Inflammatory macrophage treated with lipopolysaccharide for 1 hour (primary cell): ENCODE data around the gene PITPNM2.
"Not testable (repeated sequence)": the region's sequence is repeated elsewhere in the genome, so short reads cannot be mapped to it uniquely, and the experiment has no call there.

Experiments used
- DNase-seq, 2 donors: peaks; one replicate each; pipeline ENCODE4 v3.0.0-alpha.2; 2020 to 2022

The PITPNM2 gene

DNA sequence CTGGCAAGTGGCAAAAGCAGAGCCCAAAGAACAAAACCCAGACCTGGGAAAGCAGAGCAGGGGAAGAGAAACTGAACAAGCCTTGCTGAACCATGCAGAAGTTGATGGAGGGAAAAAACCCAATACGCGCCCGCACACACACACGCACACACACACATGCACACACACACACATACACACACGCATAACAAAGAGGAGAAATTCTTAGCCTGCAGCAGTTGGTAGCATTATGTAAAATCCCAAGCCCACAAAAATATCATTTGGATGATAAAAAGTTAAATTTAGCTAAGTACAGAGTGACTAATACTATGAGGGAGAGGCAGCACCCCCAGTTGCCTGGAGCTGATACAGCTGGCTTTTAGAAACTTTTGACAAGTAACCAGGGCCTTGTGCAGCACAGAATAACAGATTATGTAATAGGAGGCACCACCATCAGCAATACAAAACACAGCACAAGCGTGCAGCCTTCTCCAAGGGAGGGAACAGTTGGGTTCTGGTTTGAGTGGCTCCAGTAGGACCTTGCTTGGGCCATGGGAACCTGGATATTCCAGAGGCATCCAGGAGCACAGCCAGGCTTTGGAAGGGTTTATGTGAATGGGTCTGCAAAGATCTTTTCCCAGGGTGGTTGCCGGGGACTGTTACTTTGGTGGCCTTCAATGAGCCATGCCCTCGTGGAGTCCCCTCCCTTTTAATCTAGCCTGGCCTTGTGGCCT, 35.3 kb downstream of the PITPNM2 start:
- DNase-seq = peak in 1 of 2 donors; percentile 21

DNA sequence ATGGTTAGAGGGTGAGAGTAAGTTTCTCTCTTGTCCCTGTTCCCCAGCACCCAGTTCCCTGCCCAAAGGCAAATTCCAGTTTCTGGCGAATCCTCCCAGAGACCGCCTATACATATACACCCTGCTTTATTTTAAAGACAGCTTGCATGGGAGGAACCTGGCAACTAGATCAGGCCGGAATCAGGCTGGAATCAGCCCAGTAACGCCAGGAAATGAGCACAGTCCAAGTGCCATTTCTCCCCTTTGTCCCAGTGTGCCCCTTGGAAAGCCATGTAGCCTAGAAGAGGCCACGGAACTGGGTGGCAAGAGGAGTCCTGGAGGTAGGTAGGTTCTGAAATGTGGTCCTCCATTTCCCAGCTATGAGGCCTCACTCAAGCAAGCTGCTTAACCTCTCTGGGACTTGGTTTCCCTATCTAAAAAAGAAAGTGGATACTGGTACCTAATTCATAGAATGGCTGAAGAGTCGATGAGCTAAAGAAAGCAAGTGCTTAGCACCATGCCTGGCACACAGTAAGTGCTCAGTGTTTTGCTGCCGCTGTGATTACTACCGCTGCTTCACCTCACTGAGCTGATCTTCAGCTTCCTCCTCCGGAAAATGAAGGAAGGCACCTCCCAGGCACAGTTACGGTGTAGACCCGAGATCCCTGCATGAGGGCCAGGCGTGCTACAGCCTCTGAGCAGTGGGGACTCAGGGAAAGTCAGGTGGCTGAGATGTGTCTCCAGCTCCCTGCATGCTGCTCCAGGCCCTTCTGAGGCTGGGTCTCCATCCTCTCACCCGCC, 36.4 kb downstream of the PITPNM2 start:
- DNase-seq = no peak

DNA sequence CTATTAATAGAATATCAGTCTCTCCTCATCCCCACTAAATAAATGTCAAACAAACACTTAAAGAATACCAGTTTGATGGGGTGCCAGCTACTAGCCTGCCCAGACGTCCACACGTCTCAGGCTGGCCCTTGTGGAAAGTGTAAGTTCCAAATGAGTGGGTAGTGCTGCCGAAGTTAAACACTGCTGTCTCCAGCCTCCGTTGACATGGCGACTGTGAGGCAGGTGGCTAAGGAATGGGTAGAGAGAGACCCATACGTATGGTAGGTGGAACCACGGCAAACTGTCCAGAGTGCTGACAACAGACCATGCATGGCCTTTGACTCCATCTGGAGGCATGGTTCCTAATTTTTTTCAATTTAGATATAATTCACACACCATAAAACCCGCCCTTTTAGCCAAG, 37.9 kb downstream of the PITPNM2 start:
- no peak for DNase-seq

DNA sequence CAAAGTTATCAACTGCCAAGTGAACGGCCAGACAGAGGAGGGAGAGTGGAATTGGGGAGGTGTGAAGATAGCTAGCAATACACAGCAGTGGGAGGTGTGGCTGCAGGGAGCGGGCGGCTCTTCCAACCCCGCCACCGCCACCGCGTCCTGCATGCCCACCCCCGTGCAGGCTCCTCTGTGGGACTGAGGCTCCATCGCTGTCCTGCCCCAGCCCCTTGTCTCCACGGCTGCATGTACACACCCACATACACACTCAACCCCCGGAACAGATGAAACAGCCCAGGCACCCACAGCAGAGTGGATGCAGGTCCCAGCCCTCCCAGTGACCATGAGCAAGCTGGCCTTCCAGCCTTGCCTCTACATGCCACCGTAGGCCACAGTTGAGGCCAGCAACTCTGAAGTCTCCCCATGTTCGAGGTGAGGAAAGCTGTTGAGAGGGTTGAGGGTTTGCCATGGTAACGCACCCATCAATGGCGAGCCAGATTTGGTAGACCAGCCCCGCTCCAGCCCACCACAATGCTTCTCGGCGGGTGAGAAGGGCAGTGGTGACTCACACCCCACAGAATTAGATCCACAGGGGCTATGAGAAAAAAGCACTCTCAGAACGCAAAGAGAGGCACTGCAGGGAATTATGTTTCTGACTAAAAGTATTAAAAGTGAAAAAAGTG, 39.3 kb downstream of the PITPNM2 start:
- DNase-seq = no peak

DNA sequence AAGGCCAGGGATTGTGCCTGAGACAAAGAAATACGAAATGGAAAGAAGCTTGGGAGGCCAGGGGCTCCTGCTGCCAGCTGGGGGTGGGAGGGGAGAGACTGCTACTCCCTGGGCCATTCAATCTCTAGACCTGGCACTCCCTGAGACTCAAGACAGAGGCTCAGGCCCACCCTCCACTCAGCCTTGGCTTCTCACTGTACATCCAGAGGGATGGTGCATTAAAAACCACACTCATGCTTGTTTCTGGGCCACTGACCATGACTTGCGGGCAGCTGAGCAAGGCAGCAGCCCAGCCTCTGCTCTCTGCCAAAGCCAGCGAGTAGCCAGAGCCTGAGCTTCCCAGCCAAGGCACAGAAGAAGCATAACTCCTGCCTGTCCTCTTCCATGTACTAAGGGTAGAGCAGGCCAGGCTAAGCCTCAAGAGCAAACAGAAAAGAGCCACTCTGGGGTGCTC, 41.5 kb downstream of the PITPNM2 start:
- no peak for DNase-seq

DNA sequence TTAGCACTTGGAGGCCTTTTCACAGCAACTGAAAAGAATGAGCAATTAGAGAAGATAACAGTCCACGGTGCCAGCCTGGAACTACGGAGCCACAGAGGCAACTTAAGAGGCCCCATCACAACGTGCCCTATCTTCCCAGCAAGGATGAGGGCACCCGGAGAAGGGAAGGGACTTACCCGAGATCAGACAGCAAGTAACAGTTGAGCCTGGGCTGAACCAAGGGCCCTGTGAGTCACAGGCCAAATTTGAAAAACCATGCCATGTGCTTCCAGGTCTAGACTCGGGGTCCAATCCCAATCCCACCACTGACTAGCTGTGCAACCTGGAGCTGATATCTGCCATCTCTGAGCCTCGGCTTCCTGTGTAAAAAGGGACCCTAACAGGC, 42.2 kb downstream of the PITPNM2 start:
- no peak for DNase-seq

DNA sequence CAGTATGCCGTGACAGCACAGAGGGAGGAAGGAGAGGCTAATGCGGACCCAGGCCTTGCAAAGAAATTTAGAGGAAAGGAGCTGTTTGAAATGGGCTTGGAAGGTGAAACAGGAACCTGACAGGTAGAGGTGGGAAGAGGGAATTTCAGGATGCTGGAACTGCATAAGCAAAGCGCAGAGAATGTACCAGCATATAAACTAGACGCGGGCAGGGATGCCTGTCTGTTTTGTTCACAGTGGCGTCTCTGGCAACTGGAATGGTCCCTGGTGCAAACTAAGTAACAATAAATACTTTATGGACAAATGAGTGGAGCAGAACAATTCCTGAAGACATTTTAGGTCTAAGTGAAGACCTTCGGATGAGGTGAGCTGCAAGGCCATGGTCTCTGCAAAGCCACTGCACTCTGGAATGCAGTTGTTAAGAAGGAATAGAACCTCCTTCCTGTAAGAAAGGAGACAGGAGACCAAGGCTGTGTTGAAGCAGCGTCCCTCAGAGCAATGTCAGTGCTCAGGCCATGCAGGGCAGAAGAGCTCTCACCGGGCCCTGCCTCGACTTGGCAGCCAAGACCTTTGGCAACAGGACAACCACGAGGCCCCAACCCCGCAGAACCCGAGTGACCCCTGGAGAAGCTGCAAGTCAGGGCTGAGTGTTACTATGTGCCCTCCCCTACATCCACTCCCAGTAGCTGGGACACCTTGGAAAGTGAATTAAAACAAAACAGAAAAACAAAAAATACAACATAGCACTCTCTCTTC, 42.8 kb downstream of the PITPNM2 start:
- no peak for DNase-seq

DNA sequence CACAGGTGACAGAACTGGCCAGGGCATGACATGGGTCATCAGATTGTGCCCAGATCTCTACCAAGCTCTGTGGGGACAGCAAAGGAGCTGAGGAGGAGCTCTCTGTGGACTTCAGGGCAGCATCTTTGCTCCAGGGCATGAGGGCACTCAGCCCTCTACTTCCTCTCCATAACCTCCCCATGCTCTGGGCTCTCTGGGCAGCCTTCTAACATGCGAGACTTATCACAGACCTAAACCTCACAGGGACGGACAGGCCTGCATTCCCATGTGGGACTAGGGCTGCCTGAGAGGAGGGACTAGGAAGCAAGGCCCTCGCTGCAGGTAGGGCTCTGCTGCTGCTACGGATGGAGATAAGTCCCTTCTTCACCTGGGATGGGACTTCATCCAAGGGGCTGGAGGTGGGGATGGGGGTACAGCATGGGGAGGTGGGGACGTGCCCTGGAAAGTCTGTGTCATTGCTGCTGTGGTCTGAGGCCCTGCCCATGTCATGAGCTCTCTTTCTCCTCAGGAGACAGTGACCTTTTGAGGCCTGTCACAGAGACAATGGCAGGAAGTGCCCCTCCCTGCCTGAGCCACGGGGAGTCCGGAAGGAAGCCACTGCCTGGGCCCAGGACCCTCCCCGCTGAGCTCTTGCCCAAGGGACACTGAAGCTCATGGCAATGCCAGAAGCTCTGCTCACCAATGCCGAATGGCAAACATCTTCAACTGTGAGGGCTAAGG, 44.1 kb downstream of the PITPNM2 start:
- peak; percentile 10 to 36 for DNase-seq

DNA sequence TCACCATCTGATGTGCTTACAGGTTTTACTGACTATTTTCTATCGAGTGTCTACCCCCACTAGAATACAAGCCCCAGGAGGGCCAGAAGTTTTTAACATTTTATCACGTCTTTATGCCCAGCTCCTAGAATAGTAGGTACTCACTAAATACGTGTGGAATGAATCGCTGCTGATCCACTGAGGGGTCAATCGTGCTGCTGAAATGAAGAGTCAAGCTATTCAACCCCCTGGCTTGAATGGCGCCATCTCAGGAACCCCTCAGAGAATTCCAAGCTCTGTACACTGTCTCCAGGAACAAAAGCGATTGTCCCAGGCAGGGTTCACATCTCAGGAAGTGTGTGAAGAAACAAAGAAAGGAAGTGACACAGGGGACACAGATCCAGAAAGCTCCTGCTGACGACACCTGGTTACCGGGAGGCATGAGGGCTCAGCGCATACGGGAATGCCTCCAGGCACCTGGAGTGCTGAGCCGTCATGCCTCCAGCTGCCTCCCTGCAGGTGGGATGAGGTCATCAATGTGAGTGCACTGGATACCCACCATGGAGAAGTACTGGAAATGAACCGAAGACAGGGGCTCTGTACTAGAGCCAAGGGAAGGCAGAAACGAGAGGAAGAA, 45.6 kb downstream of the PITPNM2 start:
- DNase-seq = no peak

DNA sequence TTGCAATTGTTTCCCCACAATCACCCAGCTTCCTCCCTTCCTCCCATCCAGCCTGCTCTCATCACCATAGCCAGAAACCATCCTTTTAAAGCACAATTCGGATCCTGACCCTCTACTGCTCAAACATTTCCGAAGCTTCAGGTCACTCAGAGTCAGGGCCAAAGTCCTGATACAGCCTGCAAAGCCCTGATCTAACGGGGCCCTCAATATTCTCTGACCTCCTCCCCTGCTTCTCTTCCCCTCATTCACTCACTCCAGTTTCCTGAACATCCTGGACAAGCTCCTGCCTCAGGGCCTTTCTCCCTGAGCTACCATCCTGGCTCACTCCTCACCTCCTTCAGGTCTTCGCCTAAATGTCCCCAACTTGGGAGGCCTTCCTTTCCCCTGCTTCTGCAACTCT, 46.1 kb downstream of the PITPNM2 start:
- no peak for DNase-seq

DNA sequence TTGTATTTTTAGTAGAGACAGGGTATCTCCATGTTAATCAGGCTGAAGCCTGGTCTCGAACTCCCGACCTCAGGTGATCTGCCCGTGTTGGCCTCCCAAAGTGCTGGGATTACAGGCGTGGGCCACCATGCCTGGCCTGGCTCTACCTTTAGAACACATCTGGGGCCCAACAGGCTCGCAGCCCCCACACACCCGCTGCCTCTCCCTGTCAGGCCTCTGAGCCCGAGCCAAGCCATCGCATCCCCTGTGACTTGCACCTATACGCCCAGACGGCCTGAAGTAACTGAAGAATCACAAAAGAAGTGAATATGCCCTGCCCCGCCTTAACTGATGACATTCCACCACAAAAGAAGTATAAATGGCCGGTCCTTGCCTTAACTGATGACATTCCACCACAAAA, 46.8 kb downstream of the PITPNM2 start:
- not testable (repeated sequence) for DNase-seq

DNA sequence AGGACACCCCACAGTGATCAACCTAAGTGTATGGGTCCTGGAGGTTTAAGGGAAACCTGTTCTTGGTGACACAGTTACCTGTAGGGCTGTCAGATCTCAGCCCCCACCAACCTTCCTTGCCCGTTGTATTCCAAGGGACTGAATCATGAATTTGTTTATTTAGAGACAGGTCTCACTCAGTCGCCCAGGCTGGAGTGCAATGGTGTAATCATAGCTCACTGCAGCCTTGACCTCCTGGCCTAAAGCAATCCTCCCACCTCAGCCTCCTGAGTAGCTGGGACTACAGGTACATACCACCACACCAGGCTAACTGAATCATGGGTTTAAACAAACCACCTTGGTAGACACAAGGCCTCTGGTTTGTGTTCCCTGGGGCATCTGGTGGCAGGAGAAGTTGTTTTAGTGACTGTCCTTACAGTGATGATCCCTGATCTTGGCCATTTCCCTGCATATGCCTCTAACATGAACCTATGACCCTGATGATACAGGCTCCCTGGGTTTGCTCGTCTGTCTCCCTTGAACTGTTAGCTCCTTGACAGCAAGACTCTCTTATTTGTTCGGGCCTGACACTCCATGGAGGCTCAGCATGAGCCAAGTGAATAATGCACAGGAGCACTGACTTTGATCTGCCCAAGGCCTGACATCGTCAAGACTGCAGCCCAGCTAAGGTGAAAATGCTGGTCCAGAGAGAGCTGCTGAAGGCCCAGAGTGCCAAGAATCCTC, 47.9 kb downstream of the PITPNM2 start:
- DNase-seq = no peak

DNA sequence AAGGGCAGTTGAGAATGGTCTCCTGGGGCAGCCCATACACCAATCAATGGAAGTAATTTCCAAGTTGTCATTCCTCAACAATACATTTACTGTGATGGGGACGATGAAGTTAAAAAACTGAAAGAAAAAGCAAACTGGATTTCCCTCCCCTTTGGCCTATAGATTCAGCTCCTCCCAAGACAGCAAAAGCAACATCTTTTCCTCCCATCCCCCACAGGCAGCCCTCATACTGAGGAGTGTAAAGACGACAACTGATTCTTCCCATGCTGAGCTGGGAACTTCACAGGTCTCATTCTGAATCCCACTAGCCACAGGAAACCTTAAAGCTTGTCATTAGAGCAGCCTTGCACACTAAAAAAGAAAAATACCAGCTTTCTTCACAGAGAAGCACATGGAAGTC, 48.5 kb downstream of the PITPNM2 start:
- DNase-seq = no peak

DNA sequence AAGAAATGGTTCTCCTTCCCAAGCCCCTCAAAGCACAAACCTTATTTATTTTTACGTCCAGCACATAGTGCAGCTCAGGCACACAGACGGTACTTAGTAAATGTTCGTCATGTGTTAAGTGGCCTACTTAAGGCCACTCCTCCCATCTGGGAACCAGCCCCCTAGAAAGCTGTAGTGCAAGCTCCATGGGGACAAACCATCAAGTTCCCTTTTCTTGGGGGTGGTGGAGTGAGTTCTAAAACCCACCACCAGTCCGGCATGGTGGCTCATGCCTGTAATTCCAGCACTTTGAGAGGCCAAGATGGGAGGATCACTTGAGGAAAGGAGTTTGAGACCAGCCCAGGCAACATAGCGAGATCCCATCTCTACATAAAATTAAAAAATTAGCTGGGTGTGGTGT, 49.4 kb downstream of the PITPNM2 start:
- DNase-seq = no peak
